Testis (tissue), 3 donors: ENCODE measurements around the gene PRCP. TPM values are rescaled to one million over a fixed set of nuclear protein-coding genes. Genes with fewer than 3 reads are reported as not detected.
"Not testable (repeated sequence)": the region's sequence is repeated elsewhere in the genome, so short reads cannot be mapped to it uniquely, and the experiment has no call there.

Experiments
- DNase-seq: peaks from one replicate; pipeline ENCODE4 v3.0.0-alpha.2; 2019
- H3K27ac ChIP-seq, 2 donors: fragments of 200-600 bp; sonication (generic); one replicate each; pipeline ENCODE4 v1.5.1; 2019
- H3K27me3 ChIP-seq: fragments of 200-600 bp; sonication (generic); one replicate; pipeline ENCODE4 v1.5.1; 2019
- H3K36me3 ChIP-seq: fragments of 200-600 bp; sonication (generic); one replicate; pipeline ENCODE4 v1.5.1; 2017; ENCODE audit warnings: low read depth; ENCODE audit errors: missing control alignments
- H3K4me1 ChIP-seq: fragments of 200-600 bp; sonication (generic); one replicate; pipeline ENCODE4 v1.5.1; 2019
- H3K4me3 ChIP-seq, 2 donors: fragments of 200-600 bp; sonication (generic); one replicate each; pipeline ENCODE4 v1.5.1; 2017 to 2019
- H3K9me3 ChIP-seq: fragments of 200-600 bp; sonication (generic); one replicate; pipeline ENCODE4 v1.5.1; 2017
- POLR2A ChIP-seq: fragments of 450-650 bp; IDR thresholded peaks from one replicate; pipeline ENCODE4 v1.6.1; 2017; ENCODE audit warnings: antibody characterized with exemption, mild to moderate bottlenecking, moderate library complexity
- WGBS, 2 donors: methylation state at CpG; one replicate each; pipeline ENCODE4 v1.1.5; 2018; 5-methylcytosine and 5-hydroxymethylcytosine counted together
- intact Hi-C: fragments of 100-400 bp; cut with DNase I; formaldehyde crosslinking; loops from one replicate; pipeline ENCODE4 v1.15.1; 2023; ENCODE audit warnings: low total_unique reads
- polyA plus RNA-seq: library from polyadenylated mRNA; stranded (reverse); fragments of 350-450 nt; fragmentation: Illumina TruSeq; extraction: RNeasy Lipid Tissue Mini Kit (QIAGEN cat#74804); gene quantifications from one replicate; pipeline ENCODE4 v1.2.3, GENCODE V29; 2014; ENCODE audit warnings: low read depth, low replicate concordance; ENCODE audit not compliant: insufficient read depth
- total RNA-seq, 2 donors: library from RNA; depleted of rRNA; stranded (reverse); fragments of >200 nt; gene quantifications; one replicate each; pipeline ENCODE4 v1.2.3, GENCODE V29; 2016
- TF ChIP-seq, protein P1 (sequence below), 3 experiments: fragments of 450-650 bp in 2 of 3; fragments of 200-600 bp in 1 of 3; sonication (generic) in 1 of 3; IDR thresholded peaks; one replicate each; pipeline ENCODE4 v1.5.1; 2016 to 2019; ENCODE audit warnings: antibody characterized with exemption in 3 of 3, mild to moderate bottlenecking in 2 of 3, moderate library complexity in 1 of 3

PRCP gene
- total and polyA plus RNA-seq, 3 donors from 2014 or later = 41.3 to 118 (median 46.9) TPM

- intact Hi-C loops = no loop called here
- no peak for DNase-seq
- TF ChIP-seq, protein P1, sequence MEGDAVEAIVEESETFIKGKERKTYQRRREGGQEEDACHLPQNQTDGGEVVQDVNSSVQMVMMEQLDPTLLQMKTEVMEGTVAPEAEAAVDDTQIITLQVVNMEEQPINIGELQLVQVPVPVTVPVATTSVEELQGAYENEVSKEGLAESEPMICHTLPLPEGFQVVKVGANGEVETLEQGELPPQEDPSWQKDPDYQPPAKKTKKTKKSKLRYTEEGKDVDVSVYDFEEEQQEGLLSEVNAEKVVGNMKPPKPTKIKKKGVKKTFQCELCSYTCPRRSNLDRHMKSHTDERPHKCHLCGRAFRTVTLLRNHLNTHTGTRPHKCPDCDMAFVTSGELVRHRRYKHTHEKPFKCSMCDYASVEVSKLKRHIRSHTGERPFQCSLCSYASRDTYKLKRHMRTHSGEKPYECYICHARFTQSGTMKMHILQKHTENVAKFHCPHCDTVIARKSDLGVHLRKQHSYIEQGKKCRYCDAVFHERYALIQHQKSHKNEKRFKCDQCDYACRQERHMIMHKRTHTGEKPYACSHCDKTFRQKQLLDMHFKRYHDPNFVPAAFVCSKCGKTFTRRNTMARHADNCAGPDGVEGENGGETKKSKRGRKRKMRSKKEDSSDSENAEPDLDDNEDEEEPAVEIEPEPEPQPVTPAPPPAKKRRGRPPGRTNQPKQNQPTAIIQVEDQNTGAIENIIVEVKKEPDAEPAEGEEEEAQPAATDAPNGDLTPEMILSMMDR (IDR thresholded peaks at IDR 0.05) = no peak
- no peak for TF ChIP-seq POLR2A
- Histone ChIP-seq H3K4me1 (no peaks in the 10 kb centered on the region), H3K9me3 (no peaks in the 10 kb centered on the region), H3K27ac (no peak overlapping the region), H3K36me3 (no peaks in the 10 kb centered on the region), H3K4me3 (no peak overlapping the region), H3K27me3 (no peaks in the 10 kb centered on the region)
- WGBS, 2 donors = 95 to 97% methylated on average over 2 of the region's 2 CpGs
These were observed 43.1 kb downstream of the PRCP start for GRCh38 chr11:82857145-82857544.

DNA sequence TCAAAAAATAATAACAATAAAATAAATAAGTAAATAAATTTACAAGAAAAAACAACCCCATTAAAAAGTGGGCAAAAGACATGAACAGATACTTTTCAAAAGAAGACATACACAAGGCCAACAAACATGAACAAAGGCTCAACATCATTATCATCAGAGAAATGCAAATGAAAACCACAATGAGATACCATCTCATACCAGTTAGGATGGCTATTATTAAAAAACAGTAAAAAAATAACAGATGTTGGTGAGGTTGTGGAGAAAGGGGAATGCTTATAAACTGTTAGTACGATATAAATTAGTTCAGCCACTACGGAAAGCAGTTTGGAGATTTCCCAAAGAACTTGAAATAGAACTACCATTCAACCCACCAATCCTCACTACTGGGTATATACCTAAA is 44.6 kb downstream of the PRCP start:
- intact Hi-C loops = no loop called here
- Histone ChIP-seq H3K4me3 (no peak overlapping the region), H3K36me3 (no peaks in the 10 kb centered on the region), H3K4me1 (no peaks in the 10 kb centered on the region), H3K9me3 (no peaks in the 10 kb centered on the region), H3K27me3 (no peaks in the 10 kb centered on the region), H3K27ac (no peak overlapping the region)
- 85 to 86% methylated on average over 2 of the region's 2 CpGs for WGBS, 2 donors
- no peak for DNase-seq
- TF ChIP-seq, protein P1 (IDR thresholded peaks at IDR 0.05) = no peak
- TF ChIP-seq POLR2A = no peak

DNA sequence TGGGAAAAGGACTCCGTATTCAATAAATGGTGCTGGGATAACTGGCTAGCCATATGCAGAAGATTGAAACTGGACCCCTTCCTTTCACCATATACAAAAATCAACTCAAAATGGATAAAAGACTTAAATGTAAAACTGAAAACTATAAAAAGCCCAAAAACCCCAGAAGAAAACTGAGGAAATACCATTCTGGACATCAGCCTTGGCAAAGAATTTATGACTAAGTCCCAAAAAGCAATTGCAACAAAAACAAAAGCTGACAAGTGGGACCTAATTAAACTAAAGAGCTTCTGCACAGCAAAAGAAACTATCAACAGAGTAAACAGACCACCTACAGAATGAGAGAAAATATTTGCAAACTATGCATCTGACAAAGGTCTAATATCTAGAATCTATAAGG is 45.3 kb downstream of the PRCP start:
- H3K27ac ChIP-seq, intact Hi-C loops, H3K4me3 ChIP-seq, H3K27me3 ChIP-seq, H3K9me3 ChIP-seq, H3K36me3 ChIP-seq, H3K4me1 ChIP-seq, DNase-seq: not testable (repeated sequence)
- WGBS, 2 donors = 86 to 90% methylated on average over 1 of the region's 1 CpG

DNA sequence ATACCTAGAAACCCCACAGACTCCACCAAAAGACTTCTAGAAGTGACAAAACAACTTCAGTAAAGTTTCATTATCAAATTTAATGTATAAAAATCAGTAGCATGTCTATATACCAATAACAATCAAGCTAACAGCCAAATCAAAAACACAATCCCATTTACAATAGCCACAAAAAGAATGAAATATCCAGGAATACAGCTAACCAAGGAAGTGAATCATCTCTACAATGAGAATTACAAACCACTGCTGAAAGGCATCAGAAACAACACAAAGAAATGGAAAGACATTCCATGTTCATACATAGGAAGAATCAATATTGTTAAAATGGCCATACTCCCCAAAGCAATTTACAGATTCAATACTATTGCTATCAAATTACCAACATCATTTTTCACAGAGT is 46.0 kb downstream of the PRCP start:
- H3K27ac ChIP-seq = no peak overlapping the region
- H3K9me3 ChIP-seq = no peaks in the 10 kb centered on the region
- no peaks in the 10 kb centered on the region for H3K4me1 ChIP-seq
- H3K4me3 ChIP-seq = no peak overlapping the region
- H3K36me3 ChIP-seq = no peaks in the 10 kb centered on the region
- TF ChIP-seq POLR2A = no peak
- TF ChIP-seq, protein P1 (IDR thresholded peaks at IDR 0.05) = no peak
- H3K27me3 ChIP-seq = no peaks in the 10 kb centered on the region
- DNase-seq = no peak
- intact Hi-C loops = no loop called here

DNA sequence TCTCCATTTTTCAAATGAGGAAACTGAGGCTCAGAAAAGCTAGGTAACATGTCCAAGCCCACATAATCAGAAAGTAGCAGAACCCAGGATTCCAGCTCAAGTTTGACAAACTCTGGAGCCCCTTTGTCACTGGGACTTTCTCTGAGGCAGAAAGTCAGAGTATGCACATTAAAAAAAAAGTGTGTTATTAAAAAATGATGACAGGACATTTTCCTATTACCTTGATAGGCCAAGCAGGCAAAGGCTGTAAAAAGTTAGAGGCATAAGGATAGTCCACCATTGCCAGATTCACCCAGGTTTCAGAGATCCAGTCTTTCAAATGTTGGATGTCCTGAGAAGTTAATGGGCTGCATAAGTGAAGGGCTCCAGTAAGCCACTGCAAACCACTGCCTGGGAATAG is 51.4 kb downstream of the PRCP start:
- Histone ChIP-seq H3K27ac (no peak overlapping the region), H3K4me1 (no peaks in the 10 kb centered on the region), H3K36me3 (no peaks in the 10 kb centered on the region), H3K27me3 (no peaks in the 10 kb centered on the region), H3K9me3 (no peaks in the 10 kb centered on the region), H3K4me3 (no peak overlapping the region)
- no peak for TF ChIP-seq POLR2A
- TF ChIP-seq, protein P1 (IDR thresholded peaks at IDR 0.05) = no peak
- intact Hi-C loops = no loop called here
- no peak for DNase-seq
